ENCODE measurements around the gene GAS2. TPM values are rescaled to one million over a fixed set of nuclear protein-coding genes. Genes with fewer than 3 reads are reported as not detected.

GAS2 gene
- total RNA-seq, 1 donor from 2014 or later, result 3.5 TPM

DNA sequence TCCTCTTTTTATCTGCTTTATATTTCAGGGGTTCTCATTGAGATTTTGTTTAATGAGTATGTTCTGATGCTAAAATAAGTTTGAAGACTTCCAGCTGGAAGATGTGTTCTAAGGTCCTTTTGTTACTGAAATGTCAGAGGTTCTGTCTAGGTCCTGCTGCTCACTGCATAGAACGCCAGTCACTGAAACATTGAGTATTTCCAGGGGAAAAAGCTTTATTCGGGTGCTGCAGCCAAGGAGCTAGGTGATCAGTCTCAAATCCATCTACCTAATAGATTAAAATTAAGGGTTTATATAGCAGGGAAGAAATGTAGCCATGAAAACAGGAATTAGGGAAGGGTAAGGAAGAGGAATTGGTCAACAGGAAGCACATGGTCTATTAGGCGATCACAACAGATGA is 143.5 kb downstream of the GAS2 start:
- no peak for TF ChIP-seq CTCF (IDR thresholded peaks at IDR 0.05)
- ATAC-seq (ENCODE audit: low read depth), result no peak
- no peaks in the 10 kb centered on the region for H3K27me3 Mint-ChIP-seq
- intact Hi-C loops (cut with micrococcal nuclease), result no loop called here
- H3K27ac Mint-ChIP-seq, result no peak overlapping the region
- H3K9me3 Mint-ChIP-seq, result no peaks in the 10 kb centered on the region
- ChIA-PET POLR2A (interaction anchor here (1.0 kb wide), 1 partner anchor 8 kb away, joined by 3 read pairs; no protein-coding TSS in a partner anchor), CTCF (interaction anchor here (0.7 kb wide), 1 partner anchor 22 kb away, joined by 3 read pairs; no protein-coding TSS in a partner anchor)
- no peak overlapping the region for H3K4me3 Mint-ChIP-seq
- DNase-seq, result no peak
- H3K4me1 Mint-ChIP-seq, result peaks cover 15% of the 10 kb centered on the region
- no peaks in the 10 kb centered on the region for H3K36me3 Mint-ChIP-seq (ENCODE audit: low read depth)

GRCh38 chr11:22822203-22822602 is 155.8 kb downstream of the GAS2 start:
- TF ChIP-seq CTCF (IDR thresholded peaks at IDR 0.05), result no peak
- Mint-ChIP-seq H3K9me3 (no peaks in the 10 kb centered on the region), H3K4me3 (no peak overlapping the region), H3K27ac (no peak overlapping the region), H3K36me3 (ENCODE audit: low read depth) (peaks cover 61% of the 10 kb centered on the region), H3K27me3 (no peaks in the 10 kb centered on the region), H3K4me1 (no peaks in the 10 kb centered on the region)
- ChIA-PET POLR2A (no interaction called here), CTCF (no interaction called here)
- intact Hi-C loops (cut with micrococcal nuclease), result no loop called here
- ATAC-seq (ENCODE audit: low read depth), result no peak
- DNase-seq, result no peak

GRCh38 chr11:22828373-22828772 is 162.0 kb downstream of the GAS2 start:
- Mint-ChIP-seq H3K27ac (no peak overlapping the region), H3K9me3 (no peaks in the 10 kb centered on the region), H3K4me3 (peak overlapping the region; percentile 94), H3K36me3 (ENCODE audit: low read depth) (peaks cover 26% of the 10 kb centered on the region), H3K27me3 (no peaks in the 10 kb centered on the region), H3K4me1 (peaks cover 14% of the 10 kb centered on the region)
- no peak for ATAC-seq (ENCODE audit: low read depth)
- POLR2A ChIA-PET, result no interaction called here
- CTCF ChIA-PET, result interaction anchor here (1.4 to 2.1 kb wide), 2 partner anchors 9 to 40 kb away, joined by 4 to 11 read pairs; no protein-coding TSS in a partner anchor
- TF ChIP-seq CTCF (IDR thresholded peaks at IDR 0.05), result no peak
- intact Hi-C loops (cut with micrococcal nuclease), result no loop called here
- DNase-seq, result no peak

DNA sequence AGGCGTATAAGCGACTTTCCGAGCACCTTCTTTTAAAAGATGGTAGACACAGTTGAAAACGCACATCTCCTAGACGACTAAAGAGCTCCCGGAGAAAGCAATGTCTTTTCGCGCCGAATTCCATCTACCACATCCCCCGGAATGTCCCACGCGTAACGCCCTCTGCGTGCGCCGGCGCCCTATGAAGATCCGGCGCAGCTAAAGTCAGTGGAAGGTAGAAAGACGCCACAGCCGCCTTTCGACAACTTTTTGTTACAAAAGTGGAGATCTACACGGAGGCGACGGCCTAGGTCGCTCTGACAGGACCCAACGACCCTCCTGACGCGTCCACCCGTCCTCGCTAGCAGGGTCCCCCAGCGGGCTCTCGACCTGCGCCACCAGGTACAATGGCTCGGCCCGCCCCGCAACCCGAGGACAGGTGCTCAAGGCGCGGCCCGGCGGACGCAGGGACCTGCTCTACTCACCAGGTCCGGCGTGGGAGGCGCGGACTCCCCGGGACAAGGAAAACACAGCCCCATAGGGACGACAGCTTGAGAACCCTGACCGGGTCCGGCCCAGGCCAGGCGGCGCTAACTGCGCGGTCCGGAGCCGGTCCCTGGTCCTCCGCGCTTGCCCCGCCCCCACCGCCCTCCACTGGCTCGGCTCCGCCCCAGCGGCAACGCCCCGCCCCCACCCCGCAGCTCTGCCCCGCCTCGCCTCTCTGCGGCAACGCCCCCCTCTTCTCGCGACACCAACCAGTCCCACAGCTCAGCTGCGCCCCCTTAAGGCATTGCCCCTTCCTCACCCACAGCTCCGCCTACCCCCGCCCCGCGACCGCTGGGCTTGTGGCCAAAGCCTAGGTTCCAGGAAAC is 163.0 kb downstream of the GAS2 start, which contains the start of gene SVIP:
SVIP (minus strand) TSS at position 571 of the 851 bp plus-strand sequence; CDS start at position 518, 53 bp downstream.
- ChIA-PET POLR2A (interaction anchor here (0.6 to 1.5 kb wide), 3 partner anchors 48 to 204 kb away, joined by 4 to 15 read pairs (median 5); partner anchors contain the start of gene FANCF), CTCF (interaction anchor here (0.6 to 2.1 kb wide), 8 partner anchors 8 to 460 kb away, joined by 3 to 11 read pairs (median 3); no protein-coding TSS in a partner anchor)
- Mint-ChIP-seq H3K36me3 (ENCODE audit: low read depth) (peaks cover 18% of the 10 kb centered on the region), H3K4me3 (peak within 1 kb of the TSS; percentile 94), H3K4me1 (peaks cover 14% of the 10 kb centered on the region), H3K9me3 (no peaks in the 10 kb centered on the region), H3K27me3 (no peaks in the 10 kb centered on the region), H3K27ac (peak within 1 kb of the TSS; percentile 84)
- ATAC-seq (ENCODE audit: low read depth) (peak; percentile 97), DNase-seq (peak; percentile 86)
- intact Hi-C loops (cut with micrococcal nuclease), result loop anchor here (1.0 kb wide), 3 partner anchors 42 to 495 kb away; partner anchors contain the start of gene FANCF
- TF ChIP-seq CTCF (IDR thresholded peaks at IDR 0.05), result no peak

- CTCF ChIA-PET, result interaction anchor here (0.6 to 2.1 kb wide), 4 partner anchors 9 to 54 kb away, joined by 3 to 11 read pairs (median 3); no protein-coding TSS in a partner anchor
- TF ChIP-seq CTCF (IDR thresholded peaks at IDR 0.05), result no peak
- peak overlapping the region; percentile 59 for H3K27ac Mint-ChIP-seq
Measured at GRCh38 chr11:22830082-22830414, 163.6 kb downstream of the GAS2 start.

More at GRCh38 chr11:22830082-22830414, 163.6 kb downstream of the GAS2 start:
- Mint-ChIP-seq H3K4me1 (peaks cover 14% of the 10 kb centered on the region), H3K4me3 (peak overlapping the region; percentile 94), H3K36me3 (ENCODE audit: low read depth) (peaks cover 13% of the 10 kb centered on the region), H3K9me3 (no peaks in the 10 kb centered on the region), H3K27me3 (no peaks in the 10 kb centered on the region)
- ATAC-seq (ENCODE audit: low read depth) (no peak), DNase-seq (no peak)
- intact Hi-C loops (cut with micrococcal nuclease), result no loop called here
- POLR2A ChIA-PET, result interaction anchor here (0.5 to 1.5 kb wide), 2 partner anchors 28 to 205 kb away, joined by 3 to 15 read pairs; partner anchors contain the start of gene FANCF

Data from activated B cell treated with CpG ODN at 0.5 μM for 24 hours (primary cell).